Measurements from ENCODE around the gene MYH9.

Gene MYH9

DNA sequence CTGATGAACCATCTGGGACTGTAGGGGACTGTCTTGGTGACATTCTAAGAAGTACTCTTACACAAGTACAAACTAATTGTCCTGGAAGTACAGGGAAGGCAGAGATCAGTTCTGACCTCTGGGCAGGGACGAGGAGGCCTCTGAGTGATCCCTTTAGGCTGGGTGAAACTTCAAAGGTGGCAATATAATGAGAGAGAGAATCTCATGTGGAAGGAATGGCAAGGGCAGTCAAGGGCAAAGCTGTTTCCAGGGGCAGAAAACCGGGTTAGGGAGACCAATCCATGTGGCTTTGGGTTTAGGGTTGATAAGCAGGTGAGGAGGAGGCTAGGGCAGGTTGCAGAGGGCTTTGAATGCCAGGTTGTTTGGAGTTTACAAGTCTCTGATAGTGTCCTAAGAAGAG, 21.3 kb upstream of the MYH9 start:
- TF ChIP-seq, protein P1, sequence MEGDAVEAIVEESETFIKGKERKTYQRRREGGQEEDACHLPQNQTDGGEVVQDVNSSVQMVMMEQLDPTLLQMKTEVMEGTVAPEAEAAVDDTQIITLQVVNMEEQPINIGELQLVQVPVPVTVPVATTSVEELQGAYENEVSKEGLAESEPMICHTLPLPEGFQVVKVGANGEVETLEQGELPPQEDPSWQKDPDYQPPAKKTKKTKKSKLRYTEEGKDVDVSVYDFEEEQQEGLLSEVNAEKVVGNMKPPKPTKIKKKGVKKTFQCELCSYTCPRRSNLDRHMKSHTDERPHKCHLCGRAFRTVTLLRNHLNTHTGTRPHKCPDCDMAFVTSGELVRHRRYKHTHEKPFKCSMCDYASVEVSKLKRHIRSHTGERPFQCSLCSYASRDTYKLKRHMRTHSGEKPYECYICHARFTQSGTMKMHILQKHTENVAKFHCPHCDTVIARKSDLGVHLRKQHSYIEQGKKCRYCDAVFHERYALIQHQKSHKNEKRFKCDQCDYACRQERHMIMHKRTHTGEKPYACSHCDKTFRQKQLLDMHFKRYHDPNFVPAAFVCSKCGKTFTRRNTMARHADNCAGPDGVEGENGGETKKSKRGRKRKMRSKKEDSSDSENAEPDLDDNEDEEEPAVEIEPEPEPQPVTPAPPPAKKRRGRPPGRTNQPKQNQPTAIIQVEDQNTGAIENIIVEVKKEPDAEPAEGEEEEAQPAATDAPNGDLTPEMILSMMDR (IDR thresholded peaks at IDR 0.05; ENCODE audit: insufficient read depth, low read depth, low read length, missing control alignments), result no peak
- no peak for DNase-seq (ENCODE audit: low read depth)
- H3K4me3 ChIP-seq (ENCODE audit: low read depth, low read length), result no peak overlapping the region

DNA sequence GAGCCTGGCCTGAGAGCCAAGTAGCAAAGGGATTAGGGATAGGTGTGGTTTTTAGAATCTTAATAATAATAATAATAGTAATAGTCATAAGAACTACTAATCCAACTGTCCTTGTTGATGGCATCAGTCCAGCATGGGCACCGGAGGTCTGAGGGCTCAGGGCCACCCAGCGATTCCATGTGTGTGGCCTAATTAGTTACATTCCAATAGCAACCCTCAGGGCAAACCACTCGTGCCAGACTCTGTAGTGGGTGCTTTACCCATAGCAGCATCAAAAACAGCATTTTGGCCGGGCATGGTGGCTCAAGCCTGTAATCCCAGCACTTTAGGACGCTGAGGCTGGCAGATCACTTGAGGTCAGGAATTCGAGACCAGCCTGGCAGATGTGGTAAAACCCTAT, 19.0 kb upstream of the MYH9 start:
- TF ChIP-seq, protein P1 (IDR thresholded peaks at IDR 0.05; ENCODE audit: insufficient read depth, low read depth, low read length, missing control alignments), result no peak
- DNase-seq (ENCODE audit: low read depth), result no peak
- no peak overlapping the region for H3K4me3 ChIP-seq (ENCODE audit: low read depth, low read length)

DNA sequence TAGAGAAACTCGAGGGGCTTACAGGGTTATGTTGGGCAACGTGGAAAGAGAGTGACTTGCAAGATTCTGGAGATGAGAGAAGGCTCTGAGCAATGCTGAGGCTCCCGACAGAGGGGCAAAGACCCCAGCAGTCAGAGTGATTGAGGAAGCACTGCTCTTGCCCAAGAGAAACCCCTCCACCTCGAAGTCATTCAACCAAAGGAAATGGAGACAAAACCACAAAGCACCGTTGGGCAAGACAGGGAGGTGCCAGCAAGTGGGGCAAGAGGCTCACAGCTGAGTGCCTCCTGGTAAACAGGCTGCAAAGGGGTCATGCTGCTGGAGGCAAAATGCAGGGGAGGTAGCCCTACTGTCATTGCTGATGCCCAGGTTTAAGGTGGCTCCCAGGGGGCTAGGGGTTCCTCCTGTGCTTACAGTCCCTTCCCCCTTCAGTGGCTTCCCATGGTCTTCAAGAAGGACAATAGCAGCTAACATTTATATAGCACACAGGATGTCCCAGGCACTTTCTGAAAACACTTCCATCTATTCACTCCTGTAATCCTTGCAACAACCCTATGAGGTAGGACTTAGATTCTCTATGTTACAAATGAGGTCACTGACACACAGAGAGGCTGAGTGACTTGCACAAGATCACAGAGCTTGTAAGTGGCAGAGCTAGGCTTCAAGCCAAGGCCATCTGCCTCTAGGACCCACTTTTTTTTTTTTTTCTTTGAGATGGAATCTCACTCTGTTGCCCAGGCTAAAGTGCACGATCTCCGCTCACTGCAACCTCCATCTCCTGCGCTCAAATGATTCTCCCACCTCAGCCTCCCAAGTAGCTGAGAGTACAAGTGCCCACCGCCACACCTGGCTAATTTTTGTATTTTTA, 18.1 kb upstream of the MYH9 start:
- no peak overlapping the region for H3K4me3 ChIP-seq (ENCODE audit: low read depth, low read length)
- TF ChIP-seq, protein P1 (IDR thresholded peaks at IDR 0.05; ENCODE audit: insufficient read depth, low read depth, low read length, missing control alignments), result no peak
- DNase-seq (ENCODE audit: low read depth), result peak; percentile 59

DNA sequence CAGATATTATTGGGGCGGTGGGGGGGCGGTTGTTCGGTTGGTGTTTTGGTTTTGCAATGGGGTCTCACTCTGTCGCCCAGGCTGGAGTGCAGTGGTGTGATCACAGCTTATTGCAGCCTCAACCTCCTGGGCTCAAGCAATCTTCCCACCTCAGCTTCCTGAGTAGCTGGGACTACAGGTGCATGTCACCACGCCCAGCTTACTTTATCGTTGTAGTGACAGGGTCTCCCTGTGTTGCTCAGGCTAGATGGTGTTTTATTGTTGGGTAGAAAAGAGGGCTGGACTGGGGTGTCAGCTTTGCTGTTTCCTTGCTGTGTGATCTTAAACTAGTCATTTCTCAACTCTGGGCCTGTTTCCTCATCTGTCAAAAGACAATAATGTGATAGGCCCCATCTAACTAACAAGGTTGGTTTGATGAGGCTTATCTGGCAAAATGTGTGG, 17.5 kb upstream of the MYH9 start:
- no peak overlapping the region for H3K4me3 ChIP-seq (ENCODE audit: low read depth, low read length)
- DNase-seq (ENCODE audit: low read depth), result peak; percentile 44
- TF ChIP-seq, protein P1 (IDR thresholded peaks at IDR 0.05; ENCODE audit: insufficient read depth, low read depth, low read length, missing control alignments), result no peak

DNA sequence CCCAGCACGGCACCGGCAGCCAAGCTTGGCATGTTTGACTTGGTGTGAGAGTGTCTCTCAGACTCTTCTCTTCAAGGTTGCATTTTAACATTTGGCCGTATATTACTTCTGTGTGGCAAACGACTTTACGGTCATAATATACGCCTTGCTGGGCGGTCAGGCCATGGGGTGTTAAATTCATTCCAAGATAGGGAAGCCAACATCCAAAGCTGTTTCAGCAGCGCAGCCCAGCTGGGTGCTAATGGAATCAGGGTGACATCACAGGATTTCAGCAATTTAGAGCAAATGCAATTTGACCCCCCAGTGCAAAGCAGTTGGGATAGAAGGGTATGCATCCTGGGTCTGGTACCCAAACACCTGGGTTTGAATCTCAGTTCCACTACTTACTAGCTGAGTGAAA, 16.7 kb upstream of the MYH9 start:
- TF ChIP-seq, protein P1 (IDR thresholded peaks at IDR 0.05; ENCODE audit: insufficient read depth, low read depth, low read length, missing control alignments), result no peak
- H3K4me3 ChIP-seq (ENCODE audit: low read depth, low read length), result no peak overlapping the region
- no peak for DNase-seq (ENCODE audit: low read depth)

DNA sequence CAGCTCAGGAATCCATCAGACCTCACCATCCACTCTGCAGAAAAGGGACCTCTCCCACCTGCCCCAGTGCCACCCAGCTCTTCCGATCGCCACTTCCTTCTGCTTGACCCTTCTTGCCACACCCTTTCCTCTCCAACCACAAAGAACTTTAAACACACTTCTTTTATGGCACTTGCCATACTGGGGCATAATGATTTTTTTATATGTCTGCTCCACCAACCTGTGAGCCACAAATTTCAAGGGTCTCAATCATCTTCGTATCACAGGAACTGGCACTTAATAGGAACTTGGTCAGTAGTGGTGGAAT, 11.7 kb upstream of the MYH9 start:
- DNase-seq (ENCODE audit: low read depth), result no peak
- H3K4me3 ChIP-seq (ENCODE audit: low read depth, low read length), result no peak overlapping the region
- TF ChIP-seq, protein P1 (IDR thresholded peaks at IDR 0.05; ENCODE audit: insufficient read depth, low read depth, low read length, missing control alignments), result no peak

All from GM12865 (cell line).